Measurements from ENCODE around the gene SLITRK4.

DNA sequence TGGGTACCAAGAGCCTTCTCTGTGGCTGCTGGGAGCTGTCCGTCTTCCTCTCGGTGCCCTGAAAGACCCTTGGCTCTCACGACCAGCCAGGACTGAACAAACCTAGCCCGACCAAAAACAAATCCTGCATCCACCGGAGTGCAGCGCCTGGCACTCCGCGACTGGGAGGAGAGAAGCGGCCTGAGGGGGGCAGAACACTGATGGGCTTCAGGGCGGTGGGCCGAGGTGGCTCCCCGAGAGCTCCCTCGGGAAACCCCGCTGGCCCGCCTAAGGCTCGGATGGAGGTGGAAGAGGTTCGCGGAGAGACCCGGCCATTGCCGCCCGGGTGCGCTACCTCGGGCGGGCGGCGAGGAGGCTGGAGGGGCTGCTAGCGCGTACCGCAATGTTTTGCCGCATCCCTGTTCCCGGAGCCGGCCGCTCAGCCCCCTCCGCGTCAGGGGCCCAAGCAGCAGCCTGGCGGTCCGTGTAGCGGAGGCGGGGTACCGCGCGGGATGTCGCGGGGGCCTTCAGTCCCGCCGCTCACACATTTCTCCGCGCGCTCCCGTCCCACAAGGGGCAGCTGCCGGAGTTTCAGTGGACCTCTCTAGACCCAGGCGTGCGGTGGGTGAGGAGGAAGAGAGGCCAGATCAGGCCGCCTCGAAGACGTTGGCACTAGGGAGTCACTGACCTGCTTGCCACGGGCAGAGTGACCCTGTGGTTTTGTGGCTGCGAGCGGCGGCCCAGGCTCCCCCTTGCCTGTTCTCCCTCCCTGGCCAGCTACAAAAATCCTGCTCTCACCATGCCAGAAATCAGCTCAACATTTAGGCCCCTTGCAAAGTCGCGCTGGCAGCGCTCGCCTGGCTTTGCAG is 2.2 kb downstream of the SLITRK4 start:
- TF ChIP-seq, protein P1, sequence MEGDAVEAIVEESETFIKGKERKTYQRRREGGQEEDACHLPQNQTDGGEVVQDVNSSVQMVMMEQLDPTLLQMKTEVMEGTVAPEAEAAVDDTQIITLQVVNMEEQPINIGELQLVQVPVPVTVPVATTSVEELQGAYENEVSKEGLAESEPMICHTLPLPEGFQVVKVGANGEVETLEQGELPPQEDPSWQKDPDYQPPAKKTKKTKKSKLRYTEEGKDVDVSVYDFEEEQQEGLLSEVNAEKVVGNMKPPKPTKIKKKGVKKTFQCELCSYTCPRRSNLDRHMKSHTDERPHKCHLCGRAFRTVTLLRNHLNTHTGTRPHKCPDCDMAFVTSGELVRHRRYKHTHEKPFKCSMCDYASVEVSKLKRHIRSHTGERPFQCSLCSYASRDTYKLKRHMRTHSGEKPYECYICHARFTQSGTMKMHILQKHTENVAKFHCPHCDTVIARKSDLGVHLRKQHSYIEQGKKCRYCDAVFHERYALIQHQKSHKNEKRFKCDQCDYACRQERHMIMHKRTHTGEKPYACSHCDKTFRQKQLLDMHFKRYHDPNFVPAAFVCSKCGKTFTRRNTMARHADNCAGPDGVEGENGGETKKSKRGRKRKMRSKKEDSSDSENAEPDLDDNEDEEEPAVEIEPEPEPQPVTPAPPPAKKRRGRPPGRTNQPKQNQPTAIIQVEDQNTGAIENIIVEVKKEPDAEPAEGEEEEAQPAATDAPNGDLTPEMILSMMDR (IDR thresholded peaks at IDR 0.05; ENCODE audit: poor library complexity, severe bottlenecking): peak; percentile 35
- TF ChIP-seq POLR2AphosphoS5 (IDR thresholded peaks at IDR 0.05) (no peak), EZH2 (IDR thresholded peaks at IDR 0.05; ENCODE audit: borderline replicate concordance, insufficient read depth, low read length, poor library complexity, severe bottlenecking) (no peak)
